COLO829 (cell line): Measurements from ENCODE around the gene RASSF4.

Experiments used
- DNase-seq: peaks from one replicate; pipeline ENCODE4 v3.0.0; 2012; ENCODE audit warnings: low spot score

Gene RASSF4

GRCh38 chr10:44963772-44964633, 4.4 kb downstream of the RASSF4 start:
- DNase-seq = no peak

GRCh38 chr10:44965104-44965503, 5.5 kb downstream of the RASSF4 start:
- DNase-seq = no peak

- no peak for DNase-seq
Observed at GRCh38 chr10:44965651-44966097, 6.1 kb downstream of the RASSF4 start.

- no peak for DNase-seq
Observed at GRCh38 chr10:44966129-44966815, 6.7 kb downstream of the RASSF4 start.

GRCh38 chr10:44966816-44967509, 7.4 kb downstream of the RASSF4 start:
- DNase-seq = no peak

GRCh38 chr10:44967616-44968015, 8.0 kb downstream of the RASSF4 start:
- DNase-seq = no peak

- no peak for DNase-seq
Observed at GRCh38 chr10:44968091-44968490, 8.5 kb downstream of the RASSF4 start.

GRCh38 chr10:44968500-44969400, 9.1 kb downstream of the RASSF4 start:
- DNase-seq = no peak

GRCh38 chr10:44969854-44970253, 10.3 kb downstream of the RASSF4 start:
- DNase-seq = no peak

- no peak for DNase-seq
Observed at GRCh38 chr10:44970812-44971395, 11.3 kb downstream of the RASSF4 start.

GRCh38 chr10:44971434-44971833, 11.8 kb downstream of the RASSF4 start:
- no peak for DNase-seq

- DNase-seq = no peak
Observed at GRCh38 chr10:44971935-44972757, 12.5 kb downstream of the RASSF4 start.

GRCh38 chr10:44972874-44973306, 13.3 kb downstream of the RASSF4 start:
- DNase-seq = no peak

- DNase-seq = no peak
Observed at GRCh38 chr10:44973323-44974081, 13.9 kb downstream of the RASSF4 start.

GRCh38 chr10:44974082-44974627, 14.6 kb downstream of the RASSF4 start:
- no peak for DNase-seq

GRCh38 chr10:44974628-44975430, 15.2 kb downstream of the RASSF4 start:
- peak; percentile 27 for DNase-seq

GRCh38 chr10:44975431-44976331, 16.1 kb downstream of the RASSF4 start:
- no peak for DNase-seq
